Measurements from ENCODE around the gene PRKN. TPM values are rescaled to one million over a fixed set of nuclear protein-coding genes. Genes with fewer than 3 reads are reported as not detected.

Gene PRKN
- total RNA-seq, 1 donor from 2014 or later, result 0.93 TPM

DNA sequence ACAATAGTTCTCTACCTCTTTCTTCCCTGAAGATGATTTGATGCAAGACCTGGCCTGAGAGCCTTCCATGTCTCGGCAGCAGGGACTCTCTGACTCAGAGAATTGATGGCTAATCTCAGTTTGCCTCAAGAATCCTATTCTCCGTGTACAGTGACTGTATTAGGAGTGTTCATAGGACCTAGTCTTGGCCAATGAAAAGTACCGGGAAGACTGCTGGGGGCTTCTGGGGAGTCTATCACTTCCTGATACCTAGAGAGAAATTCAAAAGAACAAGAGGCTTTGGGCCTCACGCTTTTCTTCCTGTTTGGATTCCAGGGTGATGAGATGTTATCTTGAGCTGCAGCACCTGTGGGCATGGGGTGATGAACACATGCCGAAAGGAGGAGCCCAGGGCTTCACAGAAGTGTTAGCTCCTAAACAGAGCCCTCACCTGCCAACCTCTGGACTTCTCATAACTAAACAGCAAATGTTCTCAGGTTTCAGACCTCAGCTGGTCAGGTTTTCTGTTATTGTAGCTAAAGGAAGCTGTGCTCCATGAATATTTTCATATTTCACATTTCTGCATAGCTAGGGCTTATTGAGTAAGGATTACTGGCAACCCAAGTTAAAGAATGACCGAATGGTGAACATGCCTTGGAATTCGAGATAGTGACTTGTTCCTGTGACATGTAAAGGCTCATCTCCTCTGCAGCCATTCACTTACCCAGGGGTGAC lies 1130.6 kb downstream of the PRKN start:
- no peak for DNase-seq (ENCODE audit: extremely low read depth, low read depth, low spot score)

DNA sequence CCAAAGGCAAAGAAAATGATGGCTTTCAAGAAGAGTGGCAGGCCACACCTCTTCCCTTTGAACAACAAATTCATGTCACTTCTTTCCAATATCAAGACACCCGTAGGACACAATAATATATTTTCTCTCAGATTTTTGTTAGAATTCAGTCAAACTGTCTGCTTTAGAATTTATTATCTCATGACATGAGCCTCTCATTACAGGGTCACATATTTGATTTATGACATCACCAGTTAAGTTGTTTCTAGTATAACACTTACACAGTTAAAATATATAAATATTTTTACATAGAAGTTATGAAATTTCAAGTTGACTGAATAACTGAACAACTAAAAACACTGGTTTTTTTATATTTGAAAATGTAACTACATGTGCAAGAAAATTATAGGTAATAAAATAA lies 1133.2 kb downstream of the PRKN start:
- no peak for DNase-seq (ENCODE audit: extremely low read depth, low read depth, low spot score)

DNA sequence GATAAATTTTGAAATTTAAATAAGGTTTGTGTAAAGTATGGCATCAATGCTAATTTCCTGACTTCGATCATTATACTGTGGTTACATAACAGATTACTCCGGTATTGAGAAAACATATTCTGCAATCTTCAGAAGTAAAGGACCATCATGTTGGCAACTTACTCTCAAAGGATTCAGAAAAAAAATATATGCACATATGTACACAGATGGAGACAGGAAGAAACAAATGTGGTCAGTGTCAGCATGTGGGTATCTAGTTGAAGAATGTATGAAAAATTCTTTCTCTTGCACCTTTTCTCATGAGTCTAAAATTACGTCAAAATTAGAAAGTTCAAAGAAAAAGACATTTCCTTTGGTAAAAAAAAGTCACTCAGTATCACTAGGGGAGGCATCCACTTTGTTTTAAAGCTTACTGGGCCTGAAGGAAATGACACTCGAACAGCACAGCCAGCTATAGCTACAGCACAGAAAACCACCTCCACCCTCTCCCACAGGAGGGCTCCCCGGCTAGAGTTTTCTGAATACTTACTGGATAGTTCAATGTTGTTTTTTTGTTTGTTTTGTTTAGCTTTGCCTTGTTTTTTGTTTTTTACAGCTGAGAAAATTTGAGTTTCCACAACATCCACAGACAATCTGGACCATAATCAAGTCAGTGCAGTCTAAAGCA lies 1136.5 kb downstream of the PRKN start:
- DNase-seq (ENCODE audit: extremely low read depth, low read depth, low spot score), result no peak

DNA sequence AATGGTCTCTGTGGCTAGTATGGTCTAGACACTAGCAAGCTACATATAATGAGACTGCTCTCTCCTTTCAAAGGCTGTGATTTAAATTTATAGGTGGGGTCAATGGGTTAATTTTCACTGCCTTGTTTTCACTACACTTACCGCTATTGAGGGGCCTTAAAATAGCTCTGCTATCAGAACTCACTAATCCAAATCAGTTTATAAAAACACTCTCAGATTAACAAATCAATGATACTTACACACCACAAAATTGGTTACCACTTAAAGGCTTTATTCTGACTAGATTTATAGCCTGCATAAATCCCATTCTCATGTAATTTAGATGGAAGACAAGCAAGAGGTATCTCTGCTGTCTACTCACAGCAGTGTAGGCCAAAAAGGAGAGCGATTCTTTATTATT lies 1140.7 kb downstream of the PRKN start:
- DNase-seq (ENCODE audit: extremely low read depth, low read depth, low spot score), result no peak

GRCh38 chr6:161584621-161585340 lies 1142.8 kb downstream of the PRKN start:
- no peak for DNase-seq (ENCODE audit: extremely low read depth, low read depth, low spot score)

DNA sequence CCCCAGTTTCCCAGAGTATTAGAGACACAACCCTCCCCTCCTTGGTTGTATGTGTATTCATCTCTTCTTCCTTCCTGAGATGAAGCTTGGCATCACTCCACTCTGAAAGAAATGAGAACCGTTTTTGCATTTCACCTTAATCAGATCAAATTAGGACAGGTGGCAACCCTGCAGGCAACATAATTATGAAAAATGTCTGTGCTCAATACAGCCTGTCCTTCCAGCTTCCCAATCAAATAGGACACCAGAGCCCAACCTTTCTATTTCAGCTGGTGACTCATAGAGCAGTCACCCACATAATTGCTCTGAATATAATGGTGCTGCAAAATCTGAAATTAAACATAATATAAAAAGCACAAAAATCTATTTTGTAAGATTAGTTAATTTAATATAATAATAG lies 1143.5 kb downstream of the PRKN start:
- DNase-seq (ENCODE audit: extremely low read depth, low read depth, low spot score), result no peak

- DNase-seq (ENCODE audit: extremely low read depth, low read depth, low spot score), result no peak
Measured at GRCh38 chr6:161583584-161583983, 1144.0 kb downstream of the PRKN start.

GRCh38 chr6:161578478-161578877 lies 1149.1 kb downstream of the PRKN start:
- no peak for DNase-seq (ENCODE audit: extremely low read depth, low read depth, low spot score)

DNA sequence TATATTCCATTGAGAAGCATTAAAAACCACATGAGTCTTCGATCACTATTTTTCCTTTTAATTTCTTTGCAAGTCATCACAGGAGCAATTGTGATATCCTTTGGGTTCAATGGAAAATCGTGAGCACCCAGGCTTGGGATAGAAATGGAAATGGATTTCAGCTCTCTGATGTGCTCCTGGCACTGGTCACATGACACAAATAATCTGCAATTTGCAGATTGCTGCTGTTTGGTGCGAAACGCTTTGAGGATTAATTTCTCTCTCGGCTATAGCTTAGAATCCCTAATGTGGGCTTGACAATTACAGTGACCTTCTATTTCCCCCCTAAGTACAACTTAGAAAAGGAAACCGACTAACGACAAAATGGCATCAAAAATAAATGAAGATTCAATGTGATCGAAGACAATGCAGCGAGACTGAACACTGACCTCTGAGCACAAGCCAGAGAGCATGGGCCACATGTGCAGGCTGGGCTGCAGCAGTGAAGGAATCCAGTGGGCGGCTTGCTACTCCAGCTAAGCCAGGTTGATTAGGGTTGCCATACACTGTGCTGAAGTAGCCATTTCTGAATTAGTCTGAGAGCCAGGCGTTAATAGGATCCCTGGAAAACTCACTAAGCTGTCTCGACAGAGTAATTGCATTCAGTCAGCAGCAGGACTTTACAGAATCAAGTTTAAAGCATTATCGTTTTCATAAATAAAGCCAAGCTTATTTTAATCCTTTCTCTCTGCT lies 1151.9 kb downstream of the PRKN start:
- DNase-seq (ENCODE audit: extremely low read depth, low read depth, low spot score), result no peak

DNA sequence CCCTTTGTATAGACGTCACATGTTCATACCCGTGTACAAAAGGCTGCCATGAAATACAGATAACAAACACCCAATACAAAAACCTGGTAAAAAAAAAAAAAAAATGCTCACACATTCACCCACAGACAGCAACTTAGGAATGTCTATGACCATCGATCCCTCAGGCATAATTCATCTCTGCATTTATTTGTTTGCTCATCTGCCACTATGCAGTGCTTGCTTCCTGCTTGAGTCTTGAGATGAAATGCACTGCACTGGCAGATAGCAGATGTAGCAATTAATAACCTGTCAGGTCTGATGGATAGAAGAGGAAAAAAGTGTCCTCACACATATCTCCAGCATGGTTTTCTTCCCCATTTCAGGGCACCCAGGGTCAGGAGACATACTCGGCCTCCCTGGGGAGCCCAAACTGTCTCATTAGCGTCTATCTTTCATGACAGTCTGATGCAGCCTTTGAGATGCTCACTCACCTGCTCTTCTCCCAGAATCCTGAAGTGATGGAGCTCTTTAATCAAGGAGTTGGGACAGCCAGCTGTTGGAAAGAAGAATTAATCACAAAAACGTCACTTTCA lies 1158.6 kb downstream of the PRKN start:
- DNase-seq (ENCODE audit: extremely low read depth, low read depth, low spot score), result no peak

GRCh38 chr6:161564952-161565351 lies 1162.6 kb downstream of the PRKN start:
- DNase-seq (ENCODE audit: extremely low read depth, low read depth, low spot score), result no peak

GRCh38 chr6:161561908-161562307 lies 1165.7 kb downstream of the PRKN start:
- no peak for DNase-seq (ENCODE audit: extremely low read depth, low read depth, low spot score)

GRCh38 chr6:161557333-161558107 lies 1170.0 kb downstream of the PRKN start:
- no peak for DNase-seq (ENCODE audit: extremely low read depth, low read depth, low spot score)

- DNase-seq (ENCODE audit: extremely low read depth, low read depth, low spot score), result no peak
Measured at GRCh38 chr6:161554883-161555282, 1172.7 kb downstream of the PRKN start.

GRCh38 chr6:161549977-161550655 lies 1177.5 kb downstream of the PRKN start:
- DNase-seq (ENCODE audit: extremely low read depth, low read depth, low spot score), result no peak

DNA sequence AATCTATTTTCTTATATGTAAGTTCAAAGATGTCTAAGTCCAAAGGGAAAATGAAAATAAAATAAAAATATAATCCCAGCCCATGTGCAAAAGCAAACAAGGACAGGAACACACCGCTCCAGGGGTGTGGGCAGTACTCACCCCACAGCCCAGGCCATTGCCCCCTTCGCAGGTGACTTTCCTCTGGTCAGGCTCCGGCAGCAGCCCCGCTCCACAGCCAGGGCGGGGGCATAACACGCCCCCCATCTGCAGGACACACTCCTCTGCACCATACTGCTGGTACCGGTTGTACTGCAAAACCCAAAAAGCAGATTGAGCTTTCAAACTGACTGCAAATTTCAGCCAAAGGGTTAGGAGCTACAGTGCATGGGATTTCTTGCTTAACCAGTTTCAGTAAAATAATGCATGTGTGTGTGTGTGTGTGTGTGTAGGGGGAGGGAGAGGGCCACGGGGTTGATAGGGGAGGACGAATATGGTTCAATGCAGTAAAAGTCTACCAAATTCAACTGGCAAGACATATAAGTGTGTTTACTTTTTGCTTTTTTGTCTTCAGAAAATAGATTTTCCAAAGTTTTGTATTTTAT lies 1178.8 kb downstream of the PRKN start:
- no peak for DNase-seq (ENCODE audit: extremely low read depth, low read depth, low spot score)

- no peak for DNase-seq (ENCODE audit: extremely low read depth, low read depth, low spot score)
Measured at GRCh38 chr6:161547617-161548016, 1179.9 kb downstream of the PRKN start.

DNA sequence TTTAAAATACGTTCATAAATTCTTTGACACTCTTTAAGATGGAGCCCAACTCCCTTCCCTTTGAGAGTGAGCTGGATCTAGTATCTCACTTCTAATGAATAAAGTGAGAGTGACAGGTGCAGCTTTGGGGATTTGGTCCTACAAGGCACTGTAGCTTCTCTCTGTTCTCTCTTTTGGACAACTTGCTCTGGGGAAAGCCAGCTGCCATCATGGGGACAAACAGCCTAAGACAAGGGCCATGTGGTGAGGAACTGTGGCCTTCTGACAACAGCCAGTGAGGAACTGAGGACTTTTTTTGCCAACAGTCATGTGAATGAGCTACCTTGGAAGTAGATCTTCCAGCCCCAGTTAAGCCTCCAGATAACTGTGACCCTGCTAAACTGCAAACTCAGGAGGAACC lies 1180.9 kb downstream of the PRKN start:
- no peak for DNase-seq (ENCODE audit: extremely low read depth, low read depth, low spot score)

DNA sequence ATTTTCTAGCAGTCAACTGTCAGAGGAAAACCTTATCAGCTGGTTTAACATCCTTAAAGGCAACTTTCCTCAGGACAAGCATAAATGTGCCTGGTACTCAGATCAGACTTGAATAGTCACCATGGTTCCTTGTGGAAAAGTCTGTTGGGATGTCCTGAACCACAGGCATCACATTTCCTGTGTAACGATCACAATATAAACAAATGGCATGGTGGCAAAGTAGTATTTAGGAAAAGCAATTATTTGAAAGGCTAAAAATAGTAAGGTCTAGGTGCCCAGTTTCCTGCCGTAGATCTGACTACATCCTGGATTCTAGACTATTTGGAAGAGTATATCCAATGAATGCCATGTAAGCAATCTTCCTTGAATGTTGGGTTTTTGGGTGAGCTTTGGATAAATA lies 1181.8 kb downstream of the PRKN start:
- no peak for DNase-seq (ENCODE audit: extremely low read depth, low read depth, low spot score)

Data from glomerular endothelial cell (primary cell).